SK-MEL-5 (cell line): ENCODE data around the gene ACER1. TPM values are rescaled to one million over a fixed set of nuclear protein-coding genes. Genes with fewer than 3 reads are reported as not detected.

Experiments
- DNase-seq: peaks from one replicate; pipeline ENCODE4 v3.0.0-alpha.2; 2016; ENCODE audit warnings: low read depth, low spot score
- in situ Hi-C: cut with HindIII; loops from 2 replicates; pipeline ENCODE4 v1.10.0; 2016; ENCODE audit warnings: low sequenced_read_pairs, high pct_unique_total_duplicates, low pct_unique_long_range_greater_than_20kb
- total RNA-seq: library from RNA; depleted of rRNA; stranded (reverse); fragments of >200 nt; shearing (Covaris generic); gene quantifications from 2 replicates; pipeline ENCODE4 v1.2.3, GENCODE V29; 2014

ACER1 gene
- total RNA-seq, 1 experiment from 2014 or later: not detected

DNA sequence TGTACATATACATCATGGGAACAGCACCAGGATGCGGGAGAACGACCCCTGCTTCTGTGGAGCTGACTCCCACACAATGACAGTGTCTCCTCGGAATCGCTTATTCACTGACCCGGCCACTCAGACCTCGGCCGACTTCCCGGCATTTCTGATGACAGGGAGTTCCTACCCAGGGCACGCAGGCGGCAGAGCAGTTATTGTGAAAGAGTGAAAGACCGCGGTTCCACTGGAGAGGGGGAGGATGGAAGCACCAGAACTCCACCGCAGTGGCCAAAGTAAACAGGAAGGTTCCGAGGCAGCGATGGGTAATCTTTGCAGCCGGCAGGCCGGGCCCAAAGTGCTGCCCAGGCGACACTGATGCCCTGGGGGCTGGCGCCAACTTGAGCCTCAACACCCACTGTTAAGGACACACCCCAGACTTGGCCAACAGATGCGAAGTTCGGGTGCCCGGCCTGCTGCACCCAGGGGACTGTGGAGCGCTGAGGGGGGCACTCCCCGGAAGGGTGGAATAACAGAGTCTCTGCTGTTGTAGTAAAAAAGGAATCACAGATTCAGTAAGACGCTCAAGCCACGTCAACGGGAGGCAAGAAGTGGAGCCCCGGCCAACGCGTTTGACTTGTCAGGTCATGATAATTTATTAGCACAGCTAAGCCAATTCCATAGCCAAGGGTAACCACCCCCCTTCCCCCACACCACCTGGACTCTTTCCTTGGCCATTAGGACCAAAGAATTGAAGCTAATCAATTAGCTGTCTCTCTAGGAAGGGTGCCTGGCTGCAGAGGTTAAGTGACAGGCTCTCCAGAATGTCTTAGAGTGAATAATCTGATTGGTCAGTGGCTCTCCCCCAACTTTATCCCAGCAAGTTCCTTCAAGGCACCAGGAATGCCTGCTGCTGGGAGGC is 59.5 kb downstream of the ACER1 start:
- DNase-seq: no peak
- in situ Hi-C loops: no loop called here

DNA sequence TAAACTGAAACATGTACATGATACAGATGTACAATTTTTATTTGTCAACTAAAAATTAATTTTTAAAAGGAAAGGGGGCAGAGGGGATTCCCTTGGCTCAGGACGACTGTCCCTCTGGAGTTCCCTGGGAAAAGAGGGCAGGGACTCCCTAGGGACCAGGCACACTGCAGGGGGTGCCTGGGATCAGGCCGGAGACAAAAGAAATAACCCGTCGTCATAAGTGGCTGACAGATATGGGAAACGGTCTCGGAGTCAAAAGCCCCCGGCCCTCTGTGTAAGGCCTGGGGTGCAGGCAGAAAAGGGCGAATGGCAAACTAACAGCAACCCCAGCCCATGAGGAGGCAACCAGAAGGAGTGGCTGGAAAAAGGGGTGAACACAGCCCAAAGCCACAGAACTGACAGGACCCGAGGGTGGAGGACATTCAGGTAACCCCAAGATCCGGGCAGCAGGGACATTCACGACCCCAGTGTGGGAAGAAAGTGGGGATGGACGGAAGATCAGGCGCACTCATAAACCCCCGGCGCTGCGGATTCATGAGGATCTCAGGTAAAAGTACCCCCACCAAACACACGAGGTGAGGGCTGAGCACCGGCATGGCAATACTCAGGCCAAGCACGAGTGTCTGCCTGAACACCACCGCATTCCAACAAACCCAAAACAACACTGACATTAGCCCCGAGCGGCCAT is 60.4 kb downstream of the ACER1 start:
- in situ Hi-C loops: no loop called here
- DNase-seq: no peak

DNA sequence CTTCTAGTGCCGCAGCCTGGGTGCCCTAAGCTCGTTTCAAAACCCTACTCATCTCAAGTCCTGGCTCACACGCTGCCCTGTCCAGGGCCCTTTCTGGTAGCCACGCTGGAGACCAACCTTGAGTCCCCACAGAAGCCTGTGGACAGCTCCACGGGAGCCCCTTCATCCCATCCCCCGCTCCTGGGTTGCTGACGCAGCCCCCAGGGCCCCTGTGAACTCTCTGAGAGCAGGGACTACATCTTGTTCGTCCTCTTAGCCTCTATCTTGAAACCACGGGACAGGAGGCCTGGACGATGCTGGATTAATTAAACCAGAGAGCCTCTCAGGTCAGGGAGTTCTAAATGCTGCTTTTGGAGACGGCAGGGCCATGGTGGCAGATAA is 61.0 kb downstream of the ACER1 start:
- in situ Hi-C loops: no loop called here
- no peak for DNase-seq

DNA sequence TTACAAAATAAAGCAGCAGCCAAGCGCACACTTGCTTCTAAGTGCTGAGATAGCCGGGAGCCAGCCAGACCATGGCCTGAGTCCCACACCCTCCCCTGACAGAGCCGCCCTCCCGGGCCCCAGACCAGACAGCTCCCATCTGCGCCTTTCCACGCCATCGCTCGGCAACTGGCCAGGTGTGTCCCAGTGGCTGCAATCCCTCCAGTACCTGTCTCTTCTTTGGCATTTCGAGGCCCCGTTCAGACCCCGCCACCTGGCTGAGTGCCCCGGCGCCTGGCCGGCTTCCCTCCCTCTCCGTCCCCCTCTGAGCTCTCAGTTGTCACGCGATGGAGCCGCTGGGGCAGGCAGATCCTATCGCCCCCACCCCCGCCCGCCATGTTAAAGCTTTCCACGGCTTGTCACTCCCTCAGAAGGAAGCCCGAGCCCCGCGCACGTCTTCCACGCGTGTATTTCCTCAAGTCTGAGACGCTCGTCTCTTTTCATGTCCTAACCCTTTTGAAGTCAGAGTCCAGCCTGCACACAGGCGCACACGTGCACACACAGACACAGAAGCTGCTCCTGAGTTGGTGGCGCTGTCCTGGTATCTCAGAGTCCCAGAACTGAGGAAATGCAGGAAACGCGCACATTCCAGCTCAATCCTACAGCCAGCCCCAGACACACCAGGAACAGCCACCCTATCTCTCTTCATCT is 61.5 kb downstream of the ACER1 start:
- no peak for DNase-seq
- in situ Hi-C loops: no loop called here

DNA sequence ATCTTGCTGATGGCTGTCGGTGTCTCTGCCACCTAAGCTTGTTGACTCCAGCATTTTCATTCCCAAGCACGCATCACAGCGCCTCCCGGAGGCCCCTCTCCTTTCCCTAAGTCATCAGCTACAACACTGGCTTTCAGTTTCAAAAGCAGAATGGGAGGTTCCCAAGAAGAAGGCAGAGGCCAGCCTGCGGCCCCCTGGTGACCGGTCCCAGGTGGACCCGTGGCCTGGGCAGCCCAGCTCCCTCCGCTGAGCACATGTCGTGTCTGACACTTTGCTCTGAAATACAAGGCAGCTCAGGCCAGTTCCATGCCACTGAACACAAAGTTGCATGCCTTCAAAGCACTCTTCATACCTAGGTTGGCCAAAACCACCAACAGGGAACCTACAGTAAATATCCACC is 62.2 kb downstream of the ACER1 start:
- no peak for DNase-seq
- in situ Hi-C loops: no loop called here

DNA sequence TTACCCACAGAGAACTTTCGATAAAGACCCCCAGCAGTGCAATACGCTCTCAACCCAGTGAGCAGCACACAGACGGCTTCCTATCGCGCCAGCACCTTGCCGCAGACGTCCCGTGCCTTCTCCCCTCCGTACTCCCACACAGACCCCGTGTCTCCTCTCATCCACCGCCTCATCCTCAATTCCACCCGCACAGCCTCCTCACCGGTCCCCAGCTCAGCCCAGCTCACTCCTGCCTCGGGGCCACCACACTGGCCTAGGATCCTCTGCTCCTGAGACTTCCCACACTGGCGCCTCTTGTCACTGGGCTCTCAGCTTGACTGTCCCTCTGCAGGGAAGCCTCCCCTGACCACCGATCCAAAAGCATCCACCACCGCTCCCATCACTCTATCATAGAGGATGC is 62.6 kb downstream of the ACER1 start:
- in situ Hi-C loops: no loop called here
- no peak for DNase-seq

DNA sequence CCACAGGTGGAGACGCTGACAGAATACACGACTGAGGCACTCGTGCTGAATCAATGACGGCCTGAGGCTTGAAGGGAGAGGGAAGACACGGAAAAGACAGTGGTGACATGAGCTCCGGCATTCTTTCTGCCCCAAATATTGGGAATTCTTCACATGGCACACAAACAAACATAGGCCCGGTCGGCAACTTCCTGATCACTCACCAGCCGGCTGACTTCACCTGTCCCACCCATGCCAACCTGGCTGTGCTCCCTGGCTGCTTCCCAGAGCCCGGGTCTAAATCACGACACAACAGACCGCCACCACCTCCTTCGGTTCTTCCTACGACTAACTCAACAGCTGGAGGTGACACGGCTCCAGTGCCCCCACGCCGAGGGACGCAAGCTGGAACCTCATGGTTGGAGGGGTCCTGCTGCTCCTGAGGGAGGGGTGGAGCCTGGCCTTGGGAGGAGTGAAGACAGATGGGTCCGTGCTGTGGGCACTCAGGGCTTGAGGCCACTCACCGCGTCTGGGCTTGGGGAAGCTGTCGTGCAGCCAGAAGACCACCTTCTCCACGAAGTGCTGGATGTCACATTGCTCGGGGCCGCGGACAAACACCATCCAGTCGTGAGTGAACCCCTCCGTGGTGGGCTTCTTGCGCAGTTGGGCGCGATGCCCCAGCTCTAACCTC is 63.2 kb downstream of the ACER1 start:
- in situ Hi-C loops: no loop called here
- DNase-seq: no peak

DNA sequence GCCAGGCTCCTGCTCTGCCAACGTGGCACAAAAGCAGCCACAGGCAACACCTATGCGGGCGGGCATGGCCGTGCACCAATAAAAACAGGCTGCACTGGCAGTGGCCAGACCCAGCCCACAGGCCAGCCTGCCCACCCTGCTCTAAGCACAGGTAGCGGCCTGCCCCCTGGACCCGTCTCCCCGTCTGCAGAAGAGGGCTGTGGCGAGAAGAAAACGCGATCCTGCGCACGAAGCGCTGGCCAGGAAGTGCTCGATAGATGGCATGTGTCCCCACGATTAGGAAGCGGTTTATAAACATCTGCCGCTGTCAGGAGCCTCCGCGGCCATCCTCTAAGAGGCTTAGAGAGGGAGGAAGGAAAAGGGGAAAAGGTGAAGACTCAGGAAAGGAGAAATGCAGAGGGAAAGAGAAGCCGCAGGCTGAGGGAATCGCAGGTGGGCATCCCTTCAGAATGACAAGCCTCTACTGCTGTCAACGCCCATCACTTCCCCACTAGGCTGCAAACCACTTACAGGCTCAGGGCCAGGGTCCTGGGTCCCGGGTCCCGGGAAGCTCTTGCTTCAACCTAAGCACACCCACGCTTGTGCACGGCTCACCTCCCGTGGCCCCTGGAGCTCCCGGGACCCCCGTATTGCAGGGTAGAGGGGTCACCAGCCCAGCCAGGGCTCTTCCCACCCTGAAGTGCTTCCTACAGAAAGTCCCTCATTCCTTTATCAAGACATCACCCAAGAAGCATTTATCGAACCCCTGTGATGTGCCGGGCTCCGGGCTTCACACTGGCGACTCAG is 64.1 kb downstream of the ACER1 start:
- in situ Hi-C loops: no loop called here
- no peak for DNase-seq

DNA sequence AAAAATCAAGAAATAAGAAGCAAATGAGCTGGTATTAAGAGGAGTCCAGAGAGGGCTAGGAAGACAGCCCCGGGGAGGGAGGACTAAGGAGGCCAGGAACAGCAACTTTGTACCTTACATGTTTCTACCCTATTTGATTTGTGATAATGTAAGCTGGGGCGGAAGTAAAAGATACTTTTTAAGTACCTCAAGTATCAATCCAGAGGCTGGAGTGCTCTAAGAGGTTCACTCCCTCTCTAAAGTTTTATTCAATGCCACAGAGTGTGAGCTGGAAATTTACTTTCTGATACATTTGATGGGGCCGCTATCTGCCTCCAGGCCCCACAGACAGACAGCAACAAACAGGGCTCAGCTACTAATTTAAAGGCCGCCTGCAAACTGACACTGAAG is 65.0 kb downstream of the ACER1 start:
- in situ Hi-C loops: no loop called here
- no peak for DNase-seq

DNA sequence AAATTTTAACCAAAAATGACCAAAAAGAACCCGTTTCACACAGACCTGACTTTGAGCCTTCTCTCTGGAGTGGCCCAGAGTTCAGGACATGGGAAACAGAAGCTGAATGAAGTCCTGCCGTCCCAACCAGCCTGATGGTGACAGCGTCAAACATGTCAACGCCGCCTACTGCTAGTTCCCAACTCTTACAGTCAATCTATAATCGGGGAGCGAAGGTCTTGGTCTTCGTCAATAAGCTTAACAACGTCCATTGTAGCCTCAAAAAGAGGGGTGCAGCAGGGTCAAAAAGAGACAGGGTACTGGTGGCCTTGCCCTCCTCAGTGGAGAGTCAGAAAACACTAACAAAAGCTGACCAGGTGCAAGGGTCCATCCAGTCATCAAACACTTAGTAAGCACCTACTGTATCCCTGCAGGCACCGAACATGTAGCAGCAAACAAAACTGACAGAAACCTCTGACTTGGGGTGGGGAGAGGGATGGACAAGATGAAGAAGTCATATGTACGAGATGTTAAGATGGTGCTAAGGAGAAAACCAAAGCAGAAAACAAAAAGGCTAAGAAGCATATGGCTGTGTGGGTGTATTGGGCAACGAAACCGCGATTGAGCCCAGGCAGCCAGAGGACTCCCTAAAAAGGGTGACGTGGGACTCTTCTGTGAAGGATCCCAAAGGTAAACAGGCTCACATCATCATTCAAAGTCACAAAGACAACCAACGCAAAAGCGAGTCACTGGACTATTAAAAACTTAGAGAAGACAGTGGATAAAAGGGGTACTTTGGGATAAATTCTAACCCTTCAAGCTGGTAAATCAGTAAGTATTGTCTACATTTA is 65.6 kb downstream of the ACER1 start:
- DNase-seq: no peak

DNA sequence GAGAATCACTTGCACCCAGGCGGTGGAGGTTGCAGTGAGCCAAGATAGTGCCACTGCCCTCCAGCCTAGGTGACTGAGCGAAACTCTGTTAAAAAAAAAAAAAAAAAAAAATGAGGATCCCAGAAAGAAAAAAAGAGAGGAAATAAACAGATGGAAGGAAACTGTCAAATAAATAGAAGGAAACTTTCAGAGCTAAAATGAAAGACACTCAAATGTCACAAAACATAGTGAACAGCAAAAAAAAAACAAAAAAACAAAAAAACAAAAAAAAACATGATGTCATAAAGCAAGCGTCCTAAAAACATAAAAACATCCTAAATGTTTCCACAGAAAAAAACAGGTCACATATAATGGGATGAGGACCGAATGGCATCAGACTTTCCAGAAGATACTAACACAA is 68.6 kb downstream of the ACER1 start:
- in situ Hi-C loops: no loop called here
- DNase-seq: no peak

More for the DNA sequence above, 65.6 kb downstream of the ACER1 start:
- in situ Hi-C loops: no loop called here

DNA sequence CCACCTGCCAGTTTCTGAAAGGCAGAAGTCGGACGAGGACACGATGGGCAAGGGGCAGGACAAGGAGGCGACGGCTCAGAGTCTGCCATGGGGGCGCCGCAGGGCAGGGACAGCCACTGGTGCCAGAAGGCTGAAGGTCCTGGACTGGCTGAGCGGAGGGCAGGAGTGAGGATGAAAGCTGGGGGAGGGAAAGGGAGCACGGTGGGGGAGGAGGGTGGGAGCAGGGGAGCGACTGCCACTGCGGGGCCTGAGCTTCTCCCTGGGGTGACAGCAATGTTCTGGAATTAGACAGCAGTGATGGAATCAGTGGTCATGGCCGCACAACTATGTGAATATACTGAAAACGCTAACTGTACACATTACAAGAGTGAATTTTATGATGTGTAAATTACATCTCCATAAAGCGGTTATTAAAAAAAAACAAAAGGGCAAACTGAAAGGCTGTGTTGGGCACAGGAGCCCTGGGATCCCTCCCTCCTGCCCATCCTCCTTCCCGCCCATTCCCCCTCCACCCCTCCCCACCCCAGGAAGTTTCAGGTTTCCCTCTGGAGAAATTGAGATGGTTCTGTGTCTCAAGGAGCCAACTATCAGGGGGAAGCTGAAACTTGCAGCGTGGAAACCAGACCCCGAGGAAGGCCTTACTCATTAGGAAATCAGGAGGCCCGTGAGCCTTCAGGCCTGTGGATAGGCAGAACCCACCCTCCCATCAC is 69.5 kb downstream of the ACER1 start:
- in situ Hi-C loops: no loop called here
- no peak for DNase-seq

DNA sequence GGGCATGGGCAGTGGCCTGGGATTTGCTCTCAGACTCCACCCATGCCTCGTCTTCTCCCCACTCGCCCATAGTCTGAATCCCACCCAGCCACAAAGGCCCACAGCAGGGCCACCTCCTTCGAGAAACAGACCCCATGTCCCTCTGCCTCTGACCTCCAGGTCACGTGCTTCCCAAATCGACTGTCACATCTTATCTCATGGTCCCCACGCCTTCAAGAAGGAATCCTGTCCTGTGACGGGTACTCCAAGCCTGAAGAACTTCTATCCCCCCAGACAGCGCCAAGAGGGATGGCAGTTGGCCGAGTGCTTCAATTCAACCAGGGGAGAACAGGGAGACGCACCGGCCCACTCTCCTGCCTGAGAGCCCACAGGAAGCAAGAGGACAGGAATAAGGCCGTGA is 70.1 kb downstream of the ACER1 start:
- in situ Hi-C loops: no loop called here
- DNase-seq: no peak

DNA sequence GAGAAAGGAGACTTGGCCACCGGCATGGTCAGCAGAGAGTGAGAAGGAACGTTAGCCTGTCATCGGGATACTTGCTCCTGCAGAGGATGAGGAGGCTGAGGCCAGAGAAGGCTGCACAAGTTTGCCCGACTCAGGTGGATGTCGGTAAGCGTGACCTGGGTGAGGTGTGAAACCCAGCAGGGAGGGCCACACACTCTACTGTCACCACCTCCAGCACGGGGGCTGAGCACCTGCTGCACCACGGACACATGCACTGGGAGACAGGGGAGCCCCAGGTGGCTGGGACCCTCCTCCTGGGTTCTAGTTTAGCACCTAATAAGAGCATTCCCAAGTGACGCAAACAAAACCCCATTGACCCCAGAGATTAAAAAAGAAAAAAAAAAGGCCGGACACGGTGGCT is 70.9 kb downstream of the ACER1 start:
- no peak for DNase-seq
- in situ Hi-C loops: no loop called here

DNA sequence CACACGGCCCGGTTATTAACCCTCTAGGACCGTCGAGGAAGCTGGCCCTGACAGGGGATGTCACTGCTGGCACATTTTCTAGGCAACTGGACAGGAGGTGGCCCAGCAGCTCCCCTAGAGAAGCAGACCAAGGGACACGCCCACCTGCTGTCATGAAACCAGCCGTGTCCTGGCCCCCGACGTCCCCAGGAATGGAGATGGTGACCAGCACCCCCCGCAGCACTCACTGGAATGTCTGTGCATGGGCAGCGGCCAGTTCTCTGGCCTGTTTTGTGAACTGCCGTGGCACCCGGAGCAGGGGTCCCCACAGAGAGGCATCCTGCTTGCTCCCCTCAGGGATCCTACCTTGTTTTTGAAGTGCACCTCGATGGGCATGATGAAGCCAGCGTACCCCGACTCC is 71.5 kb downstream of the ACER1 start:
- in situ Hi-C loops: no loop called here
- DNase-seq: no peak
